GM19023 (cell line): Measurements from ENCODE around the gene NFU1.
A peak's percentile ranks its signal among the peaks of the same experiment; 100 is the strongest.

ENCODE experiments used
- ATAC-seq: cut with Tn5 transposase; IDR thresholded peaks from one replicate; pipeline ENCODE4 v1.9.1; 2021; ENCODE audit warnings: mild to moderate bottlenecking, moderate library complexity; ENCODE audit not compliant: unreplicated experiment

The NFU1 gene

GRCh38 chr2:69436938-69437750, at the start of gene NFU1:
TSS of gene NFU1 (minus strand) at chr2:69437435. CDS start at chr2:69437422, 13 bp downstream.
- ATAC-seq, result peak; percentile 95

GRCh38 chr2:69483696-69484095, 46.5 kb upstream of the NFU1 start:
- no peak for ATAC-seq

GRCh38 chr2:69483024-69483423, 45.8 kb upstream of the NFU1 start:
- no peak for ATAC-seq

GRCh38 chr2:69482471-69482870, 45.2 kb upstream of the NFU1 start:
- ATAC-seq, result no peak

- ATAC-seq, result no peak
Observed at GRCh38 chr2:69481421-69481820, 44.2 kb upstream of the NFU1 start.

- ATAC-seq, result no peak
Observed at GRCh38 chr2:69477627-69478026, 40.4 kb upstream of the NFU1 start.

- no peak for ATAC-seq
Observed at GRCh38 chr2:69474688-69475087, 37.5 kb upstream of the NFU1 start.

- ATAC-seq, result no peak
Observed at GRCh38 chr2:69471793-69472192, 34.6 kb upstream of the NFU1 start.

- ATAC-seq, result no peak
Observed at GRCh38 chr2:69470911-69471310, 33.7 kb upstream of the NFU1 start.

- no peak for ATAC-seq
Observed at GRCh38 chr2:69469784-69470183, 32.5 kb upstream of the NFU1 start.

GRCh38 chr2:69469375-69469774, 32.1 kb upstream of the NFU1 start:
- ATAC-seq, result no peak

- ATAC-seq, result no peak
Observed at GRCh38 chr2:69466728-69467127, 29.5 kb upstream of the NFU1 start.

GRCh38 chr2:69465513-69466456, 28.6 kb upstream of the NFU1 start:
- no peak for ATAC-seq

- ATAC-seq, result no peak
Observed at GRCh38 chr2:69464575-69464974, 27.3 kb upstream of the NFU1 start.

- no peak for ATAC-seq
Observed at GRCh38 chr2:69462780-69463179, 25.5 kb upstream of the NFU1 start.

- no peak for ATAC-seq
Observed at GRCh38 chr2:69461404-69461803, 24.2 kb upstream of the NFU1 start.

- ATAC-seq, result no peak
Observed at GRCh38 chr2:69459936-69460335, 22.7 kb upstream of the NFU1 start.

- no peak for ATAC-seq
Observed at GRCh38 chr2:69456950-69457445, 19.8 kb upstream of the NFU1 start.

GRCh38 chr2:69456154-69456553, 18.9 kb upstream of the NFU1 start:
- no peak for ATAC-seq

- no peak for ATAC-seq
Observed at GRCh38 chr2:69454976-69455375, 17.7 kb upstream of the NFU1 start.

- ATAC-seq, result peak; percentile 93
Observed at GRCh38 chr2:69453475-69454129, 16.4 kb upstream of the NFU1 start.
